CD4-positive, alpha-beta T cell treated with Interleukin-6 for 4 hours (primary cell): ENCODE results near the gene THADA.
"Not testable (repeated sequence)": the region's sequence is repeated elsewhere in the genome, so short reads cannot be mapped to it uniquely, and the experiment has no call there.

Experiments used
- DNase-seq: peaks from one replicate; pipeline ENCODE4 v3.0.0-alpha.2; 2020; ENCODE audit warnings: mixed read lengths

THADA gene

DNA sequence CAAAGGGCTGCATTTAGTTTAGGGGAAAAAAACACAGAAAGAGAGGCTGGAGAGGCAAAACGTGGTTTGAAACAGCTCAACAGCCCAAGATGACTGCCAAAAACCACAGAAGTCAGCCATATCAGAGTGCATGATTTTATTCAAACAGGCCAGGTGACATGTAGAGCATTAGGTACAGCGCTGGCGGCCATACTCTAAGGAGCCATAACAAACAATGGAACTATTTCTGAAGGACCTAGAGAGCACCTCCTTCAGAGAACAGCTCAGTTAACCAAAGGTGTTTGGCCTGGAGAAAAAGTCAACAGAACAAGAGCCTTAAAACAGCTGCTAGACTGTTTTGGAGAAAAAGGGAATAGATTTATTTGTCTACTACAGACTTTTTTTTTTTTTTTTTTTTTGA, 2.6 kb downstream of the THADA start:
- no peak for DNase-seq

DNA sequence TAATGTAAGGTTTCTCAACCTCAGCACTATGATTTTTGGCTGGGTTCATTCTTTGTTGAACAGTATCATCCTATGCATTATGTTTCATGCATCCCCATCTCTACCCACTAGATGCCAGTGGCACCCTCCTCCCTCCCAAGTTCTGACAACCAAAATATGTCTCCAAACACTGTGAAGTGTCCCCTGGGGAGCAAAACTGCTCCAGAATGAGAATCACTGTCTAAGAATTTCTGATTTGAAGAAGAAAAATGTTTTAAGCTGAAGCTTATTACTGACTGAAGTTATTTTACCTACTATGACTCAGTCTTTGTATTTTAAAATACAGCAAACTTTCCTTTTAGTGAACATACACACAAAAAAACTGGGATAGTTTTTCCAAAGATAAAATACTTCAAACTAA, 3.4 kb downstream of the THADA start:
- no peak for DNase-seq

DNA sequence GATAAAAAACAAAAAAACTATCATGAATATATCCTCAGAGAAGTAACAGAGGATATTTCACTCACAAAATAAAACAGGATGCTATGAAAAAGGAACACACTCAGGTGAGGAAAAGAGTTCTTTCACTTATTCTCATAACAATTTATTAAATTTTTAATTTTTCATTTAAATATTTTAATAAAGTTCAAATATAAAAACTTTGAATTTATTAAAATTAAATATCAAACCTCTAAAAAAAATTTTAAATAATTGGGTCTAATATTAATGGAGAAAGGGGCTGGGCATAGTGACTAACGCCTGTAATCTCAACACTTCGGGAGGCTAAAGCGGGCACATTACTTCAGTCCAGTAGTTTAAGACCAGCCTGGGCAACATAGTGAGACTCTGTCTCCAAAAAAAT, 10.1 kb downstream of the THADA start:
- no peak for DNase-seq

DNA sequence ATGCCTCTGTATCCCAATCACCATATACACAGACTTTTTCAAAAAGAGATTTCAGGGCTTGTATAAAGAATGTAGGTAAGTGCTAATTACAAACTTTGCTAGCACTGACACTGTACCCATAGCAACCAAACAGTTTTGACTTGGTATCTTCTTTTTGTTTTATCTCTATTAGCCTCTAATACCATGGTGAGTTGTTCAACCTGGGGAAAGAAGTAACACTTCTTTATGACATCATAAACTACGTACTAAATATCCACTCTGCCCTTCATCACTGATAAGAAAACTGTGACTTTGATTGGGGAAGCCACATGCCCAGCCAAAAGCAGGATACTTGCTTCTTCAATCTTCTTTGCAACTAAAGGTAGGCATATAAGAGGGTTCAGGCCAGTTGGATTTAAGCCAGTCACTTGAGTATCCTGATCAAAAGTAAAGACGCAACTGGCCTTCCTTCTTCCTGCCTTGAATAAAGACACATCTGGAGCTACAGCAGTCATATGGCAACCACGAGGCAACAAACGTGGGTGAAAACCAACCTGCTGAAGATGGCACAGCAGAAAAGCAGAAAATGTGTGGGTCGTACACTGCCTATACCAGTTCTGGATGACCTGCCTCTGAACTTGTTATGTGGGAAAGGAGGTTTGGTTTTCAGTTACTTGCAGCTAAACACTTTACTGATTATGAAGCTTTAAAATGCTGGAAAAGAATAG, 16.4 kb downstream of the THADA start:
- DNase-seq: no peak

DNA sequence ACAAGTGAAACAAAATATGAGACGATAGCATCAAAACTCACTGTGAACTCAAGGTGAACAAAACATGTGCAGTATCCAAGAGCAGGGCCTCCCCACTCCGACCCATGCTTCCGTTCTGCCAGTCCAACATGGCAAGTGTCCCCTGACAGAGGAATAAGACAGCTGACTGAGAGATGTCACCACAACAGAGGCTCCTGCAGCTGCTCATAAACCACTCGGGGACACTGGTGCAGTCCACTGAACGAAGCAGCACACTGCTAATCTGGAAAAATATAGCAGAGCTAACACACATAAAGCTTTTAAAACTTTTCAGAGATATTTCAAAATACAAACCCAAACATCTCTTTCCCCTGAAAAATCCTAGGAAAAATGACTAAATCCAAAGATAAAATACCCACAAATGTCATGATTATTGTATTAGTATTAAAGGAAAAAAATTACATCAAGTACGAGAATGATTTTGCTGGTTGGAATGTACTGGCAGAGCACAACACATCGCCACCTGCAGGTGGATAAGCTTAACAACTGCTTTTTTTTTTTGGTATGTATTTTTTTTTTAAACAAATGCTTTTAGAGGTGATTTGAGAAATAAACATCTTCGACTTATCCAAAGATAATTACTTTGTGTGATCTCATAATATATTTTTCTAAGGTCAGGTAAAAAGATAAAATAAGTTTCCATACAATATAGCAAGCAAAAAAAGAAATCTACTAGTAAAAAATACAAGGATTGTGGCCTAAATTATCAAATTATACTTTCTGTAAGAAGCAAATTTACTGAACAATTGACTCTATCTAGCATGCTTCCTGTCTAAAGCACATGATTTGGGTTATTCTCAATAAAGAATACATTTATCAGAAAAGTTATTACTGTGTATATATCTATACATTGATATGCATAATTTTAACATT, 18.6 kb downstream of the THADA start:
- DNase-seq: peak; percentile 55

DNA sequence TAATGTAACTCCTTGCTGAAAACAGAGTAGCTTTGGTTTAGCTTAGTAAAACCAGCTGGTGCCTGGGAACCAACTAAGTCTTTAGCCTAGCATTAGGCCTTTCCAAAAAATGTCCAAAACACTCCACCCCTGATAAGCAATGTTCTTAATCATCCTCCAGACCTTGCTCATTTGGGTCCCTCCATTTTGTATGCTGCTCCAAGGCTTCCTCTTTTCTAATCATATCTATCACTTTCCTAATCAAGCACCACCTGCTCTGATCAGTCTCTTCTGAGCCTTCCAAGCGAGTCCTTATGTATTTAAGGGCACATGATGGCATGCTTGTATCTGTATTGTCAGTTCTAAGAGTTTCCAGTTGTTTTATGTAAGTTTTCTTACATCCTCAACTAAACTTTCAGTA, 23.6 kb downstream of the THADA start:
- DNase-seq: no peak

- DNase-seq: no peak
These were observed 25.9 kb downstream of the THADA start for GRCh38 chr2:43569921-43570320.

DNA sequence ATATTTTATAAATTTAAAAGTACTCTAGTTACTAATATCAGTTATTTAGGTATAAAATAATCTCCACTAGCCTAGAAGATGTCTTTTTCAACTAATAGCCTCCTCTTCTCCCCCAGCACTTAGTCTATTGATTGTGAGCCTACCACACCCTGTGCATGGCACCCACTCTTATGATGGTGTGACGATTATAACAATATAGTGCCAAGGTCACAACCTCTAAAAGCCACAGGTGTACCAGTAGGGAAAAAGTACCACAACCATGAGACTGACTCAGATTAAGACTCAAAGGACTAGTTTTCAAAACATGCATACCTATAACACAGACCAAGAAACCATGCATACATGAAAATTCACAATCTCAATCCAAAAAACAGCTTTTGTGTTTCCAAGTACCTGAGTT, 27.6 kb downstream of the THADA start:
- no peak for DNase-seq

DNA sequence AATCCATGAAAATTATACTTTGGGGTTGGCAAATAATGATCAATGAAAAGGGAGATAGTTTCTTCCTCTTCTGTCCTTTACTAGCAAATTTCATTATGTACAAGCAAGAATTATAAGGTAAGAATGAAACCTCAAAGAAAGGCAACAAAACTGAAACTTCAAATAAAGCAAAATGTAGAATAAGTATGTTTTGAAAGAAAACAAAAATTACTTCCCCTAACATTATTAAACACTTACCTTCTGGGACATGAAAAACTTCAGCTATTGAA, 29.4 kb downstream of the THADA start:
- DNase-seq: no peak

GRCh38 chr2:43563679-43564078, 32.2 kb downstream of the THADA start:
- DNase-seq: no peak

DNA sequence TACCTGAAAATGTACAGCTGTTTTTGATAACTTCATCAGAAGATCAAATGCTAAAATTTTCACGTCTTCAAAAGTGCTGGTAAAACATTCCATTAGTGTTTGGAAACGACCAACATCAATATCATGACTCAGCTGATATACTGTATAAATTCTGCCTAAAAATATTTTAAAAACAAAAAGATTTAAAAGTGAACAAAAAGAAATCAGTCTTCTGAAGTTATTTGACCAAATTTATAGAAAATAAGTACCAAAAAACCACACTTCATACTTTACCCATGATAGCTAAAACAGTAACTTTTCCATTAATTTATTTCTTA, 35.6 kb downstream of the THADA start:
- DNase-seq: no peak

- no peak for DNase-seq
These were observed 36.2 kb downstream of the THADA start for GRCh38 chr2:43559391-43560230.

DNA sequence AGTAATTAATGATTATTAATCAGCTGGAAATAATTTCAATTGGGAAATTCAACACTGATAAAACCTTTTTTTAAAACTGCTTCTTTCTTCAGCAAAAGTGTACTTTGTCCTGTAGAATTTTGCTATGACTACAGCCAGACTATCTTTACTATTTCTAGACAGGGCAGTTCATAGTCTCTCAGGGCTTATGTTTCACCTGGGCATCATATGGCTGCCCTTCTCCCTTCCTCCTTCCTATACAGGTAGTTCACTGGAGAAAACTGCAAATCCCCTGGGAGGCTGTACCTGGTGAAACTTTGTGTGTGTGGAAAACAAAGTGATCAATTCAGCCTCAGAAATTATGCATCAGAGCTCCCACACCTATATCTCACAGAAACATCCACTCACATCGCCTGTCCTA, 38.6 kb downstream of the THADA start:
- no peak for DNase-seq

- DNase-seq: no peak
These were observed 39.6 kb downstream of the THADA start for GRCh38 chr2:43556256-43556655.

DNA sequence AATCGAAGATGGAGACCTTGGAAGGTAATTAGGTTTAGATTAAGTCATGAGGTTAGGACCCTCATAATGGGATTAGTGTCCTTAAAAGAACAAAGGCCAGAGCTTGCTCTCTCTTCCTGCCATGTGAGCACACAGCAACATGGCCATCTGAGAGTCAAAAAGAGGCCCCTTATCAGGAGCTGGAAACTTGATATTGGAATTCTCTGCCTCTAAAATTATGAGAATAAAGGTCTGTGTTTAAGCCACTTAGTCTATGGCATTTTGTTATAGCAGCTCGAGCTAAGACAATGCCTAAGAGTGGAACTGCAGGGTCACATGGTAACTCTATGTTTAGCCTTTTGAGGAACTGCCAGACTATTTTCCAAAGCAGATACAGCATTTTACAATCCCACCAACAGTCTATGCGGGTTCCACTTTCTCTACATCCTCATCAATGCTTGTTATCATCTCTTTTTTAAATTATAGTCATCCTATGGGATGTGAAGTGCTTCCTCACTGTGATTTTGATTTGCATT, 42.4 kb downstream of the THADA start:
- DNase-seq: no peak

- DNase-seq: no peak
These were observed 43.8 kb downstream of the THADA start for GRCh38 chr2:43551990-43552389.

DNA sequence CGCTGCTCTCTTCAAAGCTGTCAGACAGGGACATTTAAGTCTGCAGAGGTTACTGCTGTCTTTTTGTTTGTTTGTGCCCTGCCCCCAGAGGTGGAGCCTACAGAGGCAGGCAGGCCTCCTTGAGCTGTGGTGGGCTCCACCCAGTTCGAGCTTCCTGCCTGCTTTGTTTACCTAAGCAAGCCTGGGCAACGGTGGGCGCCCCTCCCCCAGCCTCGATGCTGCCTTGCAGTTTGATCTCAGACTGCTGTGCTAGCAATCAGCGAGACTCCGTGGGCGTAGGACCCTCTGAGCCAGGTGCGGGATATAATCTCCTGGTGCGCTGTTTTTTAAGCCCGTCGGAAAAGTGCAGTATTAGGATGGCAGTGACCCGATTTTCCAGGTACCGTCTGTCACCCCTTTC, 47.5 kb downstream of the THADA start:
- DNase-seq: not testable (repeated sequence)

- DNase-seq: no peak
These were observed 53.4 kb downstream of the THADA start for GRCh38 chr2:43542285-43542933.

GRCh38 chr2:43541165-43541564, 54.7 kb downstream of the THADA start:
- no peak for DNase-seq

DNA sequence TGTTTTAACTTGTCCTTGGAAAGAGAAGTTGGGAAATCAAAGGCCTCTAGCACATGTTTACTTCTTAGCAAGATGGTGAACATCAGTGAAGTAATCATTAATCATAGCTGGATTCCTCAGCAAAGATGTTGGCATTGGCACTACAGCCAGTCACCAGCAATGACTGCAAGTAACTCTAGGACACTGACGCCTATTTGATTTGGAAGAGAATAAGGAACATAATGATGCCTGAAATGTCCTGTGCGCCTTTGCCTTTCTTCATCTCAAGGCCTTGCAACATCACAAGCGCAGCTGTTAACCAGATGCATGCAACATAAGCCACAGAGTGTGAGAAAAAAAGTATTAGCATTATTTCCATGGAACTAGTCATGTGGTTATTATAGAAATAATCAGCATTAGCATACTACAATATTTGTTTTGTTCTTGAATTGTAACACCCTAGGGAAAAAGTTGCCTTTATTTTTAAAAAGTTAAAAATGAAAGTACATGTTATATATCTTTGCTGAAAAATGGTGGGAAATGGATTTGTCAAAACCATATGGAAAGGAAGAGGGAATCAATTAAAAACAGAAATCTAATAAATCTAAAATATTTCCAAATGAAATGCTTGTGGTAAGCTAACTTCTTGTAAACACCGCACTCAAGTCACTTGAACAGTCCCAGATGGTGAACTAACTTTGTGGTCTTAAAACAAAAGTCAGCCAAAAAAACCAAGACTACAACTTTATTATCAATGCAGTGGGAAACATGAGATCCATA, 55.6 kb downstream of the THADA start:
- DNase-seq: no peak

GRCh38 chr2:43539436-43539835, 56.4 kb downstream of the THADA start:
- no peak for DNase-seq

GRCh38 chr2:43538034-43538670, 57.7 kb downstream of the THADA start:
- no peak for DNase-seq
